Right lobe of liver (tissue), 4 donors: Measurements from ENCODE around the gene ANKRD63.

Source experiments
- CTCF ChIP-seq, 4 donors: fragments of 200-600 bp in 3 of 4; fragments of 450-650 bp in 1 of 4; IDR thresholded peaks; one replicate each; pipeline versions ENCODE4 v1.5.1 to v1.8.0; 2016 to 2022; ENCODE audit warnings: antibody characterized with exemption in 4 of 4, mild to moderate bottlenecking in 2 of 4
- POLR2A ChIP-seq: fragments of 450-650 bp; IDR thresholded peaks from one replicate; pipeline ENCODE4 v1.6.1; 2017; ENCODE audit warnings: antibody characterized with exemption, mild to moderate bottlenecking
- donor health status: DM: no; HTN: no; CAD: no.
- donor health status: DM: no; HTN: no; CAD: no.
- donor health status: DM: no; HTN: yes; CAD: no.

- TF ChIP-seq CTCF (IDR thresholded peaks at IDR 0.05) (peak; percentile 51 to 68 (median 55)), POLR2A (peak; percentile 51)
Measured at GRCh38 chr15:40323239-40323952, 40.5 kb upstream of the ANKRD63 start, which contains the start of gene INAFM2.
